ENCODE data around the gene CPNE8.
"Not testable (repeated sequence)": the region's sequence is repeated elsewhere in the genome, so short reads cannot be mapped to it uniquely, and the experiment has no call there.

Gene CPNE8

DNA sequence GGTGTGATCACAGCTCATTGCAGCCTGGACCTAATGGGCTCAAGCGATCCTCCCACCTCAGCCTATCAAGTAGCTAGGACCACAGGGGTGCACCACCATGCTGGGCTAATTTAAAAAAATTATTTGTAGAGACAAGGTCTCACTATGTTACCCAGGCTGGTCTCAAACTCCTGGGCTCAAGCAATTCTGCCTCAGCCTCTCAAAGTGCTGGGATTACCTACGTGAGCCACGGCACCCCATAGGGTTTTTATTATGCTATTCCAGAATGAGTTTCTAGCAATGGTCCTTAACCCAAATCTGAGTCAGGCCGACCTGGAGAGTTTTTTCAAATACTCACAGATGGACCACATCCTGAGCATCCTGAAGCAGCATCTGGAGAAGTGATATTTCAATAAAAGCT lies 159.8 kb downstream of the CPNE8 start:
- Histone ChIP-seq H3K9me3 (ENCODE audit: control insufficient read depth, low read length) (no peaks in the 10 kb centered on the region), H3K27me3 (ENCODE audit: control insufficient read depth, insufficient read depth, low read length) (no peaks in the 10 kb centered on the region), H3K4me2 (ENCODE audit: low read length) (no peak overlapping the region), H3K4me1 (no peaks in the 10 kb centered on the region), H2AFZ (no peak overlapping the region), H3K79me2 (no peaks in the 10 kb centered on the region), H3K36me3 (ENCODE audit: control insufficient read depth, insufficient read depth, low read length) (no peaks in the 10 kb centered on the region), H3K4me3 (ENCODE audit: low read depth, low read length) (no peak overlapping the region), H3K9ac (no peak overlapping the region), H3K27ac (no peak overlapping the region)
- TF ChIP-seq, protein P1, sequence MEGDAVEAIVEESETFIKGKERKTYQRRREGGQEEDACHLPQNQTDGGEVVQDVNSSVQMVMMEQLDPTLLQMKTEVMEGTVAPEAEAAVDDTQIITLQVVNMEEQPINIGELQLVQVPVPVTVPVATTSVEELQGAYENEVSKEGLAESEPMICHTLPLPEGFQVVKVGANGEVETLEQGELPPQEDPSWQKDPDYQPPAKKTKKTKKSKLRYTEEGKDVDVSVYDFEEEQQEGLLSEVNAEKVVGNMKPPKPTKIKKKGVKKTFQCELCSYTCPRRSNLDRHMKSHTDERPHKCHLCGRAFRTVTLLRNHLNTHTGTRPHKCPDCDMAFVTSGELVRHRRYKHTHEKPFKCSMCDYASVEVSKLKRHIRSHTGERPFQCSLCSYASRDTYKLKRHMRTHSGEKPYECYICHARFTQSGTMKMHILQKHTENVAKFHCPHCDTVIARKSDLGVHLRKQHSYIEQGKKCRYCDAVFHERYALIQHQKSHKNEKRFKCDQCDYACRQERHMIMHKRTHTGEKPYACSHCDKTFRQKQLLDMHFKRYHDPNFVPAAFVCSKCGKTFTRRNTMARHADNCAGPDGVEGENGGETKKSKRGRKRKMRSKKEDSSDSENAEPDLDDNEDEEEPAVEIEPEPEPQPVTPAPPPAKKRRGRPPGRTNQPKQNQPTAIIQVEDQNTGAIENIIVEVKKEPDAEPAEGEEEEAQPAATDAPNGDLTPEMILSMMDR (IDR thresholded peaks at IDR 0.05), result no peak

GRCh38 chr12:38744041-38744440 lies 161.3 kb downstream of the CPNE8 start:
- no peak overlapping the region for H3K4me2 ChIP-seq (ENCODE audit: low read length)
- H3K27ac ChIP-seq, result no peak overlapping the region
- H3K9ac ChIP-seq, result no peak overlapping the region
- H3K36me3 ChIP-seq (ENCODE audit: control insufficient read depth, insufficient read depth, low read length), result no peaks in the 10 kb centered on the region
- TF ChIP-seq, protein P1 (IDR thresholded peaks at IDR 0.05), result no peak
- no peaks in the 10 kb centered on the region for H3K4me1 ChIP-seq
- H3K4me3 ChIP-seq (ENCODE audit: low read depth, low read length), result no peak overlapping the region
- H3K79me2 ChIP-seq, result no peaks in the 10 kb centered on the region
- no peaks in the 10 kb centered on the region for H3K9me3 ChIP-seq (ENCODE audit: control insufficient read depth, low read length)
- no peaks in the 10 kb centered on the region for H3K27me3 ChIP-seq (ENCODE audit: control insufficient read depth, insufficient read depth, low read length)
- H2AFZ ChIP-seq, result no peak overlapping the region

DNA sequence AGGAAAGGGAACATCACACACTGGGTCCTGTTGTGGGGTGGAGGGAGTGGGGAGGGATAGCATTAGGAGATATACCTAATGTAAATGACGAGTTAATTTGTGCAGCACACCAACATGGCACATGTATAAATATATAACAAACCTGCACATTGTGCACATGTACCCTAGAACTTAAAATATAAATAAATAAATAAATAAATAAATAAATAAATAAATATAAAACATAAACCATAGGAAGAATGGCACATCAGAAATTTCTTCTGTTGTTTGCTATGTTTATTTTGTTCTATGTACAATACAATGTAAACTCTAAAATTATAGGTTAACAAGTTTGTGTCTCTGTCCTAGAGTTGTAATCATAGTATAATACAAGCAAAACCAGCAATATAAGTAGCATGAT lies 162.9 kb downstream of the CPNE8 start:
- not testable (repeated sequence) for H3K79me2 ChIP-seq; H3K9me3 ChIP-seq (ENCODE audit: control insufficient read depth, low read length); H3K27me3 ChIP-seq (ENCODE audit: control insufficient read depth, insufficient read depth, low read length); H3K4me2 ChIP-seq (ENCODE audit: low read length); H3K27ac ChIP-seq; H3K9ac ChIP-seq; H3K4me1 ChIP-seq; H2AFZ ChIP-seq; H3K4me3 ChIP-seq (ENCODE audit: low read depth, low read length); H3K36me3 ChIP-seq (ENCODE audit: control insufficient read depth, insufficient read depth, low read length)

DNA sequence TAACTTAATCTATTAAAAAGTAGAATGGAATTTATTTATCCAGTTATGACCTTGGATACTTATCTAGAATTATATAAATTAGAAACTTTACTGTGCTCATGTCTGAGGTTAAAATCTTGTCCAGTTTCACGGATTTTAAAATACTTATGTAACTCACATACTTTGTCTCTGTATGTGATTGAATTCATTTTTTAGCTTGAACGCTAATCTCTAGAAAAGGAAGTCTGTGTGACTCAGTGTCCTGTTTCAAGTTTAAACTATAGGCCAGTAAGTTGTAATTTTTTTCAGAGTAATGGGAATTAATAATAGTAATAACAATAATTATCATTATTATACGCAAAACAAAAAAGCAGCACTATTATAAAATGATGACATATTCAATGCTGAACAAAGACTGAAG lies 168.6 kb downstream of the CPNE8 start:
- no peak overlapping the region for H3K4me3 ChIP-seq (ENCODE audit: low read depth, low read length)
- H3K4me2 ChIP-seq (ENCODE audit: low read length), result no peak overlapping the region
- no peaks in the 10 kb centered on the region for H3K79me2 ChIP-seq
- H2AFZ ChIP-seq, result no peak overlapping the region
- no peaks in the 10 kb centered on the region for H3K4me1 ChIP-seq
- no peaks in the 10 kb centered on the region for H3K9me3 ChIP-seq (ENCODE audit: control insufficient read depth, low read length)
- no peak overlapping the region for H3K27ac ChIP-seq
- TF ChIP-seq, protein P1 (IDR thresholded peaks at IDR 0.05), result no peak
- no peaks in the 10 kb centered on the region for H3K27me3 ChIP-seq (ENCODE audit: control insufficient read depth, insufficient read depth, low read length)
- H3K9ac ChIP-seq, result no peak overlapping the region
- no peaks in the 10 kb centered on the region for H3K36me3 ChIP-seq (ENCODE audit: control insufficient read depth, insufficient read depth, low read length)

DNA sequence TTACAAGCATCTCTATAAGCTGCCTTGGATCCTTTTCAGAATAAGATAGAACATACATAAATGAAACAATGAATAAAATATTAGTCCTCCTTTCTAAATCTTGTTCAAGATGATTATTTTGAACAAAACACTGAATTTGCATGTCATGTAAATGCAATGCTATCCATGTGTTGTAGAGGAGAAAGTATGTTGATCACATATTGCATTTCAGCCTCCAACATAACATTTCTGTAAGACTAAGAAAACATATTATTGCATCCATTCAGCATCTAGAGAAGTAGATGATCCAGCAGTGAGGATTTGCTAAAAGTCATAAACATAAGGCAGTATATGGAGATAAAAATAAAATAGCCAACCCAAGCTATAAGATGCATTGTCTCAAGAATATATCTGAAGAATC lies 172.6 kb downstream of the CPNE8 start:
- H3K4me2 ChIP-seq (ENCODE audit: low read length), result no peak overlapping the region
- no peak overlapping the region for H3K27ac ChIP-seq
- no peak overlapping the region for H3K9ac ChIP-seq
- H2AFZ ChIP-seq, result no peak overlapping the region
- H3K4me1 ChIP-seq, result no peaks in the 10 kb centered on the region
- no peaks in the 10 kb centered on the region for H3K36me3 ChIP-seq (ENCODE audit: control insufficient read depth, insufficient read depth, low read length)
- H3K4me3 ChIP-seq (ENCODE audit: low read depth, low read length), result no peak overlapping the region
- H3K79me2 ChIP-seq, result no peaks in the 10 kb centered on the region
- TF ChIP-seq, protein P1 (IDR thresholded peaks at IDR 0.05), result no peak
- no peaks in the 10 kb centered on the region for H3K9me3 ChIP-seq (ENCODE audit: control insufficient read depth, low read length)
- H3K27me3 ChIP-seq (ENCODE audit: control insufficient read depth, insufficient read depth, low read length), result no peaks in the 10 kb centered on the region

All from parathyroid adenoma (tissue), 2 donors.